Measurements from ENCODE around the gene MAP2K6.

Gene MAP2K6

GRCh38 chr17:69588316-69588715, 173.8 kb downstream of the MAP2K6 start:
- DNase-seq, result no peak

- DNase-seq, result no peak
These were observed 174.3 kb downstream of the MAP2K6 start for GRCh38 chr17:69588827-69589239.

GRCh38 chr17:69590671-69591070, 176.2 kb downstream of the MAP2K6 start:
- no peak for DNase-seq

- no peak for DNase-seq
These were observed 178.3 kb downstream of the MAP2K6 start for GRCh38 chr17:69592692-69593350.

DNA sequence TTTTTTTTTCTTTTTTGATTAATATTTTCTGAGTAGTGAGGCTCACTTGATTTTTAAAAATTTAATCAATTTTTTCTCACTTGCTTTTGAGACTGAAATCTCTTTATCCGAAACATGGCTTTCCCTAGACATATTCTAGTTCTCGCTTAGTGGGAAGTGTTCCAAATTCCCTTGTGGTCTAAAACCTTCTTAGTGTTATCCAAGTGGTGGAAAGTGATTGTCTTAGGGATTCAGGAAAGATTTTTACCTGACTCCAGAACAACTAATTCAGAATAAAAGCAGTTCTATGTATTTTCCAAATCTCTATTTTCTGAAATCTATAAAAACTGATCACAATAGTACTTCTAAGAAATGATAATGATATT, 178.8 kb downstream of the MAP2K6 start:
- DNase-seq, result no peak

- no peak for DNase-seq
These were observed 179.2 kb downstream of the MAP2K6 start for GRCh38 chr17:69593716-69594115.

GRCh38 chr17:69594641-69595040, 180.1 kb downstream of the MAP2K6 start:
- no peak for DNase-seq

DNA sequence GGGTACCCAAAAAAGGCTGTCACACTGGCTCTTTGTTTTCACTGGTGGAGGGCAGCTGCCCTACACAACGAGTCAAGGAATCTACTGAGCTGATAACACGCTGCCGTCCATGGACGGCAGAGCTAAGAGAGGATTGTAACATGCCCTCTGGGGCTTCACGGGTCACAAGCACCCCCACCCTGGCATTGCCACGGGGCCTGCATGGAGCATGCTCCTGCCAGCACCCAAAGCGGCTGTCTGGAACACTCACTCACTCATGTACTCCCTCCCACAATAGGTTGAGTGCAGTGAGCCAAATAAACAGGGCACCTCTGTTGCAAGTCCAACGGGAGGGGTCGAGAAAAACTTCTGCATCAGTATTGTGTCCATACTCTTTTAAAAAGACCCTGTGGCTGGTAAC, 181.6 kb downstream of the MAP2K6 start:
- DNase-seq, result no peak

GRCh38 chr17:69597898-69598692, 183.6 kb downstream of the MAP2K6 start:
- no peak for DNase-seq

- DNase-seq, result no peak
These were observed 188.5 kb downstream of the MAP2K6 start for GRCh38 chr17:69602972-69603371.

Data from hematopoietic multipotent progenitor cell treated with erythropoietin and hydrocortisone succinate and interleukin-3 and kit ligand, for 4 days (in vitro differentiated cells).